Activated T-cell treated with anti-CD3 and anti-CD28 coated beads for 1 hour (primary cell): Measurements from ENCODE around the gene UBXN1.

Source experiments
- DNase-seq: peaks from one replicate; pipeline ENCODE4 v3.0.0-alpha.2; 2020; ENCODE audit warnings: low read depth

The UBXN1 gene

DNA sequence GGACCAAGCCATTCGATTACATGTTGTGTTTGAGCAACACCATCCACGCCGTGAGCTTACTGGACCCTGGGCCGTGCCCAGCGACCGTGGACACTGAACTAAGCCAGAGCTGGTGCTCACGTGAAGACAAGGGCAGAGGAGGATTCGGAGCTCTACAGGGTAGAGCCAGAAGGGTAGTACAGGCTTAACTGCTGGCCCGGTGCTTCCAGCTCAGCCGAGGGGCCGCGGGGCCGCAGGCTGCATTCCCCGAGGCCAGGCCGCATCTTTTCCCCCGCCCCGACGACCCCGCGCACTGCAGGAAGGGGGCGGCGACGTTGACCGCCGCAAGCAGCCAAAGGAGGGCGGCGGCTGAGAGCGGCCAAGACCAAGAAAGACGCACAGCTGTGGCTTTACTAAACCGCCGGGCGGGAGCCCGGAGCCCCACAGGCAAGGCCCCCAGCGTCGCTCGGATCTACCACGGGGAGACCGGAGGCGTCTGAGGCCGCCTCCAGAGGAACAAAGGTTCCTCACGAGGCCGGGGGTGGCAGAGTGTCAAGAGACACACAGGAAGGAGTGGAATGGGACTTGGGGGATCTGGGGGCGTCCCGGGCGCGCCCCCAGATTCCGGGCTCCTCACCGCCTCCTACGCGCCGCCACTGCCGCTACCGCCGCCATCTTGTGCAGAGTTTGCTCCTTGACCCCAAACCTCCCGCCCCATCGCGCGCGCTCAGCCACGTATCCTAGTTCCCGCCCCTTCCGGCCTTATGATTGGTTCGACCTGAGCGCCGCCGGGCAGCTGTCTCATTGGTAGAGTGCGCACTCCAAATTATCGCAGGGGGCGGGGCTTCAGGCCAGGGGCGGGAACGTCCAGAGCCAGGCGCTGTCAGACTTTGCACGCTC, 32.7 kb downstream of the UBXN1 start, which contains the start of gene GANAB:
GANAB (minus strand) TSS at position 668 of the 879 bp plus-strand sequence; CDS start at position 654, 14 bp downstream.
- peak; percentile 100 for DNase-seq

DNA sequence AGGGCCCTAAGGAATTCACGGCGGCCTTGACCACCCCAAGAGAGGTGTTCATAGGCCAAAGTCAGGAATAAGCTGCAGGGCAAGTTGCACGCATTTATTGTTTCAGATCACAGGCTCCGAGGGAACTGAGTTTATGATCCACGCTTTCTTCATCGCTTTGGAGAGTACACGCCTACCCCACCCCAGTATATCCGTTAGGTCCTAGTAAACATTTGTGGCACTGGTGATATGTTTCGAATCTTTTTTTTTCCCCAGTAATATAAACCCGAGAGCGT, 33.3 kb downstream of the UBXN1 start:
- no peak for DNase-seq

DNA sequence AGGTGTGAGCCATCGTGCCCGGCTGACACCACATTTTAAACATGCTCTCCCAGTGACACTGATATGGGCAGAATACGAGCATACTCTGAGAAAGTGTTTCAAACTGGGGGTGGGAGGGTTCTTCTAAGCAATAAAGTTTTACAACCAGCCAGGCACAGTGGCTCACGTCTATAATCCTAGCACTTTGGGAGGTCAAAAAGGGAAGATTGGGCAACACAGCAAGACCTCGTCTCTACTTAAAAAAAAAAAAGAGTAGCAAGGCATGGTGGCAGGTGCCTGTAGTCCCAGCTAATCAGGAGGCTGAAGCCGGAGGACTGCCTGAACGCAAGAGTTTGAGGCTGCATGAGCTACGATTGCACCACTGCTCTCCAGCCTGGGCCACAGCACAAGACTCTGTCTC, 34.7 kb downstream of the UBXN1 start:
- no peak for DNase-seq

DNA sequence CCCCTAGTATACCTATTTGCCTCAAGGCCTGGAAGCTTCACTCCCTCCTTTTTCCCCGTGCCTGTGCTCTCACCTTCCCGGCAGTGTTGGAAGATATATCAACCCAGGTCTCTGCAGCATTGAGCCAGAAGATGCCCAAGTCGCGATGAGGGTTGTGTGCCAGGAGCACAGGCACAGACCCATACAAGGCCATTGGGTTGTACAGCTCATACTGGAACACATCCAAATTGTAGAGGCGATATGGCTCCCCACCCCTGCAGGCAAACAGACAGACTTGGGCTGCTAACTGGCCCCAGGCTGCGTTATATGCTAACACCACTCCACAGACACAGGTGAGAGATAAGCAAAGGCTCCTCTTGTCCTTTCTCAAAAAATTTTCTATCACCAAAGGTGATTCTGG, 46.4 kb downstream of the UBXN1 start:
- DNase-seq, result no peak

DNA sequence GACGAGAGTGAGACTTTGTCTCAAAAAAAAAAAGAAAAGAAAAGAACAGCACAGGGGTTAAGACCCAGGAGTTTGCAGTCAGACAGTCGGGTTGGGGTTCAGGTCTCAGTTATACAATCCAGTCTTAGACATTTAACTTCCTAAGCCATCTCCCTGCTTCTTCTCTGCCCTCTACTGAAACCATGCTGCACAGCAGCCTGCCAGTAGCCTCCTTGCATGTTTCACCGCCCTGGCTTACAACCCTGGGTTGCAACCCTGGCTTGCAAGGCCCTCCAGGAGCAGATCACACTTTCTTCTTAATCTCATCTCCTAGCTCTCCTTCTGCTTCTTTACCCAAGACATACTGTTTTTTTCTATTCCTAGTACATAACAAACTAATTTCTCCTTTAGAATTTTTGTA, 51.2 kb downstream of the UBXN1 start:
- no peak for DNase-seq
